ENCODE data around the gene PCDHB16.

The PCDHB16 gene

DNA sequence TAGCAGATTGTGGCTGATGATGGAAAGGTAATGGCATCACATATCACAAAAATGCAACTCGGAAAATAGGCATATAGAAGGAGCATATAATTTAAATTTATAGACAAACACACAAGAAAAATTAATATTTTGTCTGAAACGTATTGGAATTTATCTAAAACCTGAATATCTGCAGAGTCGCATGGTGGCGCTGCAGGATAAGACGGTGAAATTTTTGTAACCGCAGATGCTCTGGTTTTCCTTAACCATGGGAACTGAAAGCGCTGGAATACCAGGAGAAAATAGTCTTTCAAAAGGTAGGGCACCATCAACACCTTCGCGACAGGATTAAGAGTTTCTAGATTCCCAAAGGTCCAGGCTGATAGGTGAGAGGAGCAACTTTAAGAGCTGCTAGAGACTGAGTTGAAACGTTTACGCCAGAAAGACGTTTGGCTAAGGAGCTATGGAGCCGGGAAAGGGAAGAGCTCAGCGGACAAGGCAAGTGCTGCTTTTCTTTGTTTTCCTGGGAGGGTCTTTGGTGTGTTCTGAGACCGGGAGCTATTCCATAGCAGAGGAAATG lies 52.0 kb downstream of the PCDHB16 start:
- DNase-seq, result no peak

Measured in hippocampal formation (tissue), 2 donors.